CD4-positive, alpha-beta T cell (primary cell): ENCODE data around the gene ARNT2. TPM values are rescaled to one million over a fixed set of nuclear protein-coding genes. Genes with fewer than 3 reads are reported as not detected.

Experiments
- ATAC-seq: fragments of 200-7000 bp; cut with Tn5 transposase; one replicate; pipeline ENCODE4 v1.10.0; 2022; ENCODE audit warnings: mild to moderate bottlenecking; ENCODE audit not compliant: poor library complexity
- CTCF ChIA-PET: fragments of 350-600 bp; sonication (Branson Sonifier 250); formaldehyde crosslinking; loops from one replicate; lab custom pipeline; 2021; ENCODE audit warnings: antibody characterized with exemption, inconsistent platforms; lab: Charles Lee
- POLR2A ChIA-PET: fragments of 350-600 bp; sonication (Branson Sonifier 250); formaldehyde crosslinking; loops from one replicate; lab custom pipeline; 2021; ENCODE audit warnings: antibody characterized with exemption, inconsistent platforms; lab: Charles Lee
- DNase-seq, 14 experiments: peaks; one replicate each; pipeline ENCODE4 v3.0.0-alpha.2; 2013 to 2020; ENCODE audit warnings: mixed read lengths in 2 of 14
- H3K27ac ChIP-seq, 2 donors: one replicate each; pipeline versions ENCODE4 v1.5.1 to v1.7.0; 2013; ENCODE audit warnings: low read length in 2 of 2, low read depth in 1 of 2, mild to moderate bottlenecking in 1 of 2
- H3K27me3 ChIP-seq, 2 experiments: 1 replicate in 1 of 2; 2 replicates in 1 of 2; pipeline versions ENCODE4 v1.6.1 to v1.7.0; 2013; ENCODE audit warnings: low read length in 2 of 2, control low read depth in 1 of 2, mild to moderate bottlenecking in 1 of 2, moderate library complexity in 1 of 2; ENCODE audit not compliant: insufficient read depth in 2 of 2, control insufficient read depth in 1 of 2
- H3K36me3 ChIP-seq: one replicate; pipeline ENCODE4 v1.6.1; 2013; ENCODE audit warnings: low read length, control low read depth; ENCODE audit not compliant: insufficient read depth
- H3K4me1 ChIP-seq: one replicate; pipeline ENCODE4 v1.6.1; 2013; ENCODE audit warnings: low read length, control low read depth; ENCODE audit not compliant: insufficient read depth
- H3K4me3 ChIP-seq: one replicate; pipeline ENCODE4 v1.5.1; 2013; ENCODE audit warnings: mild to moderate bottlenecking, low read length, moderate library complexity
- H3K9me3 ChIP-seq, 2 experiments: 1 replicate in 1 of 2; 2 replicates in 1 of 2; pipeline versions ENCODE4 v1.6.1 to v1.7.0; 2013; ENCODE audit warnings: low read length in 2 of 2, mild to moderate bottlenecking in 2 of 2, control low read depth in 1 of 2, moderate library complexity in 1 of 2; ENCODE audit not compliant: control insufficient read depth in 1 of 2, insufficient read depth in 1 of 2
- H3K27ac Mint-ChIP-seq: one replicate; pipeline ENCODE4 v1.8.0; 2020; ENCODE audit warnings: mixed read lengths
- H3K27me3 Mint-ChIP-seq: one replicate; pipeline ENCODE4 v1.8.0; 2021; ENCODE audit warnings: mixed read lengths
- H3K36me3 Mint-ChIP-seq: one replicate; pipeline ENCODE4 v1.8.0; 2021; ENCODE audit warnings: low read depth, mixed read lengths
- H3K4me1 Mint-ChIP-seq: one replicate; pipeline ENCODE4 v1.8.0; 2021; ENCODE audit warnings: low read depth, mixed read lengths
- H3K4me3 Mint-ChIP-seq: one replicate; pipeline ENCODE4 v1.8.0; 2020; ENCODE audit warnings: mild to moderate bottlenecking, mixed read lengths
- H3K9me3 Mint-ChIP-seq: one replicate; pipeline ENCODE4 v1.8.0; 2020; ENCODE audit warnings: mixed read lengths
- CTCF ChIP-seq: fragments of 200-600 bp; IDR thresholded peaks from one replicate; pipeline ENCODE4 v1.8.0; 2022; ENCODE audit warnings: antibody characterized with exemption, mild to moderate bottlenecking
- intact Hi-C, 2 experiments: fragments of 100-400 bp; cut with DNase I in 1 of 2; cut with micrococcal nuclease in 1 of 2; formaldehyde crosslinking; loops; one replicate each; pipeline versions ENCODE4 v1.15.1 to v1.9.0; 2023 to 2025; cut with DNase I, micrococcal nuclease
- total RNA-seq, 174 experiments: library from RNA in 2 of 174; stranded (reverse) in 2 of 174; gene quantifications; one replicate each; pipeline ENCODE4 v1.2.3 and lab custom pipeline; 2021 to 2026

The ARNT2 gene
- total RNA-seq, 2 experiments from 2014 or later = not detected

GRCh38 chr15:80458580-80458979 lies 54.4 kb downstream of the ARNT2 start:
- Mint-ChIP-seq H3K9me3 (no peaks in the 10 kb centered on the region), H3K27ac (no peak overlapping the region), H3K4me1 (peaks cover 7% of the 10 kb centered on the region), H3K36me3 (no peaks in the 10 kb centered on the region), H3K4me3 (no peak overlapping the region), H3K27me3 (peaks cover 15% of the 10 kb centered on the region)
- ChIA-PET CTCF (interaction anchor here (3.6 kb wide), 1 partner anchor 318 kb away, joined by 11 read pairs; no protein-coding TSS in a partner anchor), POLR2A (no interaction called here)
- Histone ChIP-seq H3K27me3 (peaks cover 0 to 11% of the 10 kb centered on the region in 2 experiments), H3K4me1 (peaks cover 2% of the 10 kb centered on the region), H3K27ac (no peak overlapping the region), H3K4me3 (no peak overlapping the region), H3K36me3 (no peaks in the 10 kb centered on the region), H3K9me3 (no peaks in the 10 kb centered on the region)
- no peak for DNase-seq
- TF ChIP-seq CTCF = no peak
- intact Hi-C loops = loop anchor here in 1 of 2 experiments (5.0 kb wide), 1 partner anchor 649 kb away; no protein-coding TSS in a partner anchor
- ATAC-seq = no peak

- H3K9me3 Mint-ChIP-seq = no peaks in the 10 kb centered on the region
- ChIA-PET POLR2A (interaction anchor here (0.7 kb wide), 1 partner anchor 1711 kb away, joined by 3 read pairs; no protein-coding TSS in a partner anchor), CTCF (no interaction called here)
- no peaks in the 10 kb centered on the region for H3K9me3 ChIP-seq
- no peak overlapping the region for H3K27ac ChIP-seq
- ATAC-seq = no peak
- no peak overlapping the region for H3K4me3 Mint-ChIP-seq
- no peak overlapping the region for H3K27ac Mint-ChIP-seq
- H3K4me1 Mint-ChIP-seq = peaks cover 7% of the 10 kb centered on the region
- H3K36me3 ChIP-seq = no peaks in the 10 kb centered on the region
- H3K4me3 ChIP-seq = no peak overlapping the region
- TF ChIP-seq CTCF = no peak
- H3K27me3 ChIP-seq = peaks cover 0 to 11% of the 10 kb centered on the region in 2 experiments
- H3K27me3 Mint-ChIP-seq = peaks cover 15% of the 10 kb centered on the region
- intact Hi-C loops = loop anchor here in 1 of 2 experiments (5.0 kb wide), 1 partner anchor 648 kb away; no protein-coding TSS in a partner anchor
- no peak for DNase-seq
- peaks cover 2% of the 10 kb centered on the region for H3K4me1 ChIP-seq
- H3K36me3 Mint-ChIP-seq = no peaks in the 10 kb centered on the region
These were observed 55.2 kb downstream of the ARNT2 start for GRCh38 chr15:80459380-80459779.

- intact Hi-C loops = loop anchor here in 1 of 2 experiments (5.0 kb wide), 1 partner anchor 647 kb away; no protein-coding TSS in a partner anchor
- no peak for DNase-seq
- Mint-ChIP-seq H3K4me3 (no peak overlapping the region), H3K36me3 (no peaks in the 10 kb centered on the region), H3K9me3 (no peaks in the 10 kb centered on the region), H3K27me3 (peaks cover 15% of the 10 kb centered on the region), H3K4me1 (peaks cover 7% of the 10 kb centered on the region), H3K27ac (no peak overlapping the region)
- ATAC-seq = no peak
- no peaks in the 10 kb centered on the region for H3K36me3 ChIP-seq
- no peak overlapping the region for H3K27ac ChIP-seq
- H3K4me1 ChIP-seq = peaks cover 2% of the 10 kb centered on the region
- H3K9me3 ChIP-seq = no peaks in the 10 kb centered on the region
- H3K4me3 ChIP-seq = no peak overlapping the region
- TF ChIP-seq CTCF = no peak
- ChIA-PET POLR2A (interaction anchor here (0.7 kb wide), 1 partner anchor 1710 kb away, joined by 3 read pairs; no protein-coding TSS in a partner anchor), CTCF (no interaction called here)
- peaks cover 0 to 8% of the 10 kb centered on the region in 2 experiments for H3K27me3 ChIP-seq
These were observed 55.6 kb downstream of the ARNT2 start for GRCh38 chr15:80459818-80460217.
